ENCODE results near the gene PSAT1. TPM values are rescaled to one million over a fixed set of nuclear protein-coding genes. Genes with fewer than 3 reads are reported as not detected.

PSAT1 gene
- total and polyA plus RNA-seq, 2 of the 13 experiments (the other 11 are each of a cell fraction or from before 2014, with no cell fraction given): 135 to 229 TPM

DNA sequence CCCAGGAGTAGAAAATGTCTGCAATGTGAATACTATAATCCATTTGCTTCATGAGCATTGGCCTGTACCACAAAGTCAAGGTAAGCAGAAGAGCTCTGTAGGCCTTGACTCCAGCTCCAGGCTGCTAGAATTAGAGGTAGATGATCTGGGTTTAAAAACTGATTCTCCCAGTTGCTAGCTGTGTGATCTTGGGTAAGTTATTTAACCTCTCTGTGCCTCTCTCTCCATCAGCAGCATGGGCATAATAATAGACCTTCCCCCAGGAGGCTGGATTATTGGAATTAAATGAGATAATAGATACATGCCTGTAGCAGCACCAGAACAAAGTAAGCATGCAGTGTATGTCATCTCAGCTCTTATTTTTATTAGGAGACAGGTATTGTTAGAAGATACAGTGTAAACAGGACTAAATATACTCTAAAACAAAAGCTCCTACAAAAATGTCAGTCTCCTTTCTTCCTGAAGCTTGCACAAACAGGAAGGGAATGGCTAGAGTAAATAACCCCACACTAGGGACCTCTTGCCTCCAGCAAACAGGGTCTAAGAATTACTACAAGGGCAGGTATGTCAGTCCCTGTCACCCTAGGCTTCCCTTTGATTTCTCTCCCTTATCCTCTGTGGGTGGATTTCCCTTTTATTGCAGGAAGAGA lies 57.5 kb downstream of the PSAT1 start (continued):
- TF ChIP-seq ZNF569 (CRISPR knock-in tag; IDR thresholded peaks at IDR 0.05; ENCODE audit: borderline replicate concordance) (no peak), SMYD3 (CRISPR knock-in tag; IDR thresholded peaks at IDR 0.05) (no peak), ZIK1 (CRISPR knock-in tag; IDR thresholded peaks at IDR 0.05; ENCODE audit: borderline replicate concordance, low read depth) (no peak), ZSCAN9 (CRISPR knock-in tag; IDR thresholded peaks at IDR 0.05; ENCODE audit: borderline replicate concordance) (0 out of 2 replicates have a peak, but pooled peaks have one; percentile 50), FOXO1 (CRISPR knock-in tag; IDR thresholded peaks at IDR 0.05) (no peak), TEAD3 (CRISPR knock-in tag; optimal IDR thresholded peaks at IDR 0.05; ENCODE audit: borderline replicate concordance) (peak; percentile 82), NFE2 (CRISPR knock-in tag; IDR thresholded peaks at IDR 0.05) (no peak), ZNF12 (CRISPR knock-in tag; IDR thresholded peaks at IDR 0.05) (peak; percentile 79), SALL1 (CRISPR knock-in tag; IDR thresholded peaks at IDR 0.05) (peak; percentile 43; the same call in 1 of the 2 replicates), DR1 (CRISPR knock-in tag; IDR thresholded peaks at IDR 0.05) (no peak), ASH2L (IDR thresholded peaks at IDR 0.05; ENCODE audit: insufficient read length, low read depth, low read length) (no peak), ETV5 (CRISPR knock-in tag; IDR thresholded peaks at IDR 0.05; ENCODE audit: borderline replicate concordance) (peak; percentile 93; the same call in 1 of the 2 replicates), KLF15 (CRISPR knock-in tag; IDR thresholded peaks at IDR 0.05; ENCODE audit: borderline replicate concordance) (no peak), XRCC5 (optimal IDR thresholded peaks at IDR 0.05; ENCODE audit: low read length) (no peak), SIN3A (IDR thresholded peaks at IDR 0.05; ENCODE audit: borderline replicate concordance, low read depth, low read length) (no peak), ZNF543 (CRISPR knock-in tag; IDR thresholded peaks at IDR 0.05) (no peak), BCL6 (CRISPR knock-in tag; IDR thresholded peaks at IDR 0.05) (no peak; the same call in 1 of the 2 replicates), ZNF841 (CRISPR knock-in tag; IDR thresholded peaks at IDR 0.05; ENCODE audit: borderline replicate concordance) (no peak), MAFK (conservative IDR thresholded peaks at IDR 0.05 in 1 of 2, IDR thresholded peaks at IDR 0.05 in 1 of 2; ENCODE audit: low read length in 2 of 2) (no peak), ZNF75D (CRISPR knock-in tag; IDR thresholded peaks at IDR 0.05; ENCODE audit: borderline replicate concordance) (no peak), ZNF138 (CRISPR knock-in tag; IDR thresholded peaks at IDR 0.05; ENCODE audit: low read depth) (no peak)
- TF ChIP-seq, protein P1, sequence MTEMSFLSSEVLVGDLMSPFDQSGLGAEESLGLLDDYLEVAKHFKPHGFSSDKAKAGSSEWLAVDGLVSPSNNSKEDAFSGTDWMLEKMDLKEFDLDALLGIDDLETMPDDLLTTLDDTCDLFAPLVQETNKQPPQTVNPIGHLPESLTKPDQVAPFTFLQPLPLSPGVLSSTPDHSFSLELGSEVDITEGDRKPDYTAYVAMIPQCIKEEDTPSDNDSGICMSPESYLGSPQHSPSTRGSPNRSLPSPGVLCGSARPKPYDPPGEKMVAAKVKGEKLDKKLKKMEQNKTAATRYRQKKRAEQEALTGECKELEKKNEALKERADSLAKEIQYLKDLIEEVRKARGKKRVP (CRISPR knock-in tag; IDR thresholded peaks at IDR 0.05): 0 out of 4 replicates have a peak, but pooled peaks of 1 of the 2 experiments have one; percentile 23
- TF ChIP-seq, protein P2, sequence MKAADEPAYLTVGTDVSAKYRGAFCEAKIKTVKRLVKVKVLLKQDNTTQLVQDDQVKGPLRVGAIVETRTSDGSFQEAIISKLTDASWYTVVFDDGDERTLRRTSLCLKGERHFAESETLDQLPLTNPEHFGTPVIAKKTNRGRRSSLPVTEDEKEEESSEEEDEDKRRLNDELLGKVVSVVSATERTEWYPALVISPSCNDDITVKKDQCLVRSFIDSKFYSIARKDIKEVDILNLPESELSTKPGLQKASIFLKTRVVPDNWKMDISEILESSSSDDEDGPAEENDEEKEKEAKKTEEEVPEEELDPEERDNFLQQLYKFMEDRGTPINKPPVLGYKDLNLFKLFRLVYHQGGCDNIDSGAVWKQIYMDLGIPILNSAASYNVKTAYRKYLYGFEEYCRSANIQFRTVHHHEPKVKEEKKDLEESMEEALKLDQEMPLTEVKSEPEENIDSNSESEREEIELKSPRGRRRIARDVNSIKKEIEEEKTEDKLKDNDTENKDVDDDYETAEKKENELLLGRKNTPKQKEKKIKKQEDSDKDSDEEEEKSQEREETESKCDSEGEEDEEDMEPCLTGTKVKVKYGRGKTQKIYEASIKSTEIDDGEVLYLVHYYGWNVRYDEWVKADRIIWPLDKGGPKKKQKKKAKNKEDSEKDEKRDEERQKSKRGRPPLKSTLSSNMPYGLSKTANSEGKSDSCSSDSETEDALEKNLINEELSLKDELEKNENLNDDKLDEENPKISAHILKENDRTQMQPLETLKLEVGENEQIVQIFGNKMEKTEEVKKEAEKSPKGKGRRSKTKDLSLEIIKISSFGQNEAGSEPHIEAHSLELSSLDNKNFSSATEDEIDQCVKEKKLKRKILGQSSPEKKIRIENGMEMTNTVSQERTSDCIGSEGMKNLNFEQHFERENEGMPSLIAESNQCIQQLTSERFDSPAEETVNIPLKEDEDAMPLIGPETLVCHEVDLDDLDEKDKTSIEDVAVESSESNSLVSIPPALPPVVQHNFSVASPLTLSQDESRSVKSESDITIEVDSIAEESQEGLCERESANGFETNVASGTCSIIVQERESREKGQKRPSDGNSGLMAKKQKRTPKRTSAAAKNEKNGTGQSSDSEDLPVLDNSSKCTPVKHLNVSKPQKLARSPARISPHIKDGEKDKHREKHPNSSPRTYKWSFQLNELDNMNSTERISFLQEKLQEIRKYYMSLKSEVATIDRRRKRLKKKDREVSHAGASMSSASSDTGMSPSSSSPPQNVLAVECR (CRISPR knock-in tag; IDR thresholded peaks at IDR 0.05; ENCODE audit: borderline replicate concordance): no peak
- TF ChIP-seq, protein P3, sequence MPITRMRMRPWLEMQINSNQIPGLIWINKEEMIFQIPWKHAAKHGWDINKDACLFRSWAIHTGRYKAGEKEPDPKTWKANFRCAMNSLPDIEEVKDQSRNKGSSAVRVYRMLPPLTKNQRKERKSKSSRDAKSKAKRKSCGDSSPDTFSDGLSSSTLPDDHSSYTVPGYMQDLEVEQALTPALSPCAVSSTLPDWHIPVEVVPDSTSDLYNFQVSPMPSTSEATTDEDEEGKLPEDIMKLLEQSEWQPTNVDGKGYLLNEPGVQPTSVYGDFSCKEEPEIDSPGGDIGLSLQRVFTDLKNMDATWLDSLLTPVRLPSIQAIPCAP (CRISPR knock-in tag; IDR thresholded peaks at IDR 0.05; ENCODE audit: low read depth): no peak

All from HepG2 (cell line).